MG63 (cell line): ENCODE data around the gene CTDNEP1. TPM values are rescaled to one million over a fixed set of nuclear protein-coding genes. Genes with fewer than 3 reads are reported as not detected.

Experiments
- DNase-seq: peaks from one replicate; pipeline ENCODE4 v3.0.0-alpha.2; 2020
- H3K27me3 ChIP-seq: fragments of 250-450 bp; sonication (Bioruptor Pico); 2 replicates; pipeline ENCODE4 v1.5.1; 2020; ENCODE audit warnings: mild to moderate bottlenecking, moderate library complexity
- H3K36me3 ChIP-seq: fragments of 250-450 bp; sonication (Bioruptor Pico); 2 replicates; pipeline ENCODE4 v1.5.1; 2020; ENCODE audit warnings: mild to moderate bottlenecking, moderate library complexity
- H3K4me3 ChIP-seq: fragments of 250-450 bp; sonication (Bioruptor Pico); 2 replicates; pipeline ENCODE4 v1.5.1; 2020; ENCODE audit warnings: mild to moderate bottlenecking, moderate library complexity
- H3K9me3 ChIP-seq: fragments of 250-450 bp; sonication (Bioruptor Pico); 2 replicates; pipeline ENCODE4 v1.5.1; 2020; ENCODE audit warnings: mild to moderate bottlenecking, moderate library complexity
- total RNA-seq: library from RNA; depleted of rRNA; stranded (reverse); fragments of >200 nt; shearing (Covaris generic); gene quantifications from 2 replicates; pipeline ENCODE4 v1.2.3, GENCODE V29; 2014; ENCODE audit warnings: low replicate concordance; rRNA removed

The CTDNEP1 gene
- total RNA-seq, 1 experiment from 2014 or later, result 7.8 TPM

- Histone ChIP-seq H3K9me3 (no peaks in the 10 kb centered on the region), H3K4me3 (no peak overlapping the region), H3K36me3 (no peaks in the 10 kb centered on the region; the same call in 1 of the 2 replicates), H3K27me3 (no peaks in the 10 kb centered on the region)
- no peak for DNase-seq
Measured at GRCh38 chr17:7196651-7197401, 54.7 kb downstream of the CTDNEP1 start.

- Histone ChIP-seq H3K36me3 (no peaks in the 10 kb centered on the region; the same call in 1 of the 2 replicates), H3K27me3 (no peaks in the 10 kb centered on the region), H3K9me3 (no peaks in the 10 kb centered on the region), H3K4me3 (no peak overlapping the region)
- no peak for DNase-seq
Measured at GRCh38 chr17:7195971-7196370, 55.6 kb downstream of the CTDNEP1 start.

Other genes starting within 250 kb of the CTDNEP1 start
- 45.2 and 62.3 TPM in 2 replicates for gene RNASEK, start 239.1 kb downstream of the CTDNEP1 start, total RNA-seq
- 0.36 TPM in 1 of 2 replicates, not detected in the other for gene BCL6B, start 228.7 kb downstream of the CTDNEP1 start, total RNA-seq
- gene SLC16A13, start 215.7 kb downstream of the CTDNEP1 start, total RNA-seq, result 0.96 and 1.1 TPM in 2 replicates
- not detected in 2 replicates for gene SLC16A11, start 207.6 kb downstream of the CTDNEP1 start, total RNA-seq
- gene CLEC10A, start 171.5 kb downstream of the CTDNEP1 start, total RNA-seq, result not detected in 2 replicates
- gene ASGR2, start 136.9 kb downstream of the CTDNEP1 start, total RNA-seq, result not detected in 2 replicates
- 0.13 TPM in 1 of 2 replicates, not detected in the other for gene ASGR1, start 72.4 kb downstream of the CTDNEP1 start, total RNA-seq
- gene DLG4, start 31.9 kb downstream of the CTDNEP1 start, total RNA-seq, result 7.5 and 15.3 TPM in 2 replicates
- 240 and 427 TPM in 2 replicates for gene ACADVL, start 31.8 kb downstream of the CTDNEP1 start, total RNA-seq
- 11.5 and 26.2 TPM in 2 replicates for gene DVL2, start 17.2 kb downstream of the CTDNEP1 start, total RNA-seq
- 34.4 and 62.7 TPM in 2 replicates for gene PHF23, start 12.3 kb downstream of the CTDNEP1 start, total RNA-seq
- 36.7 and 148 TPM in 2 replicates for gene GABARAP, start 9.3 kb downstream of the CTDNEP1 start, total RNA-seq
- 24.1 and 36.4 TPM in 2 replicates for gene ELP5, start 481 bp upstream of the CTDNEP1 start, total RNA-seq
- gene CLDN7, start 10.7 kb upstream of the CTDNEP1 start, total RNA-seq, result not detected in 2 replicates
- not detected in 2 replicates for gene SLC2A4, start 30.0 kb upstream of the CTDNEP1 start, total RNA-seq
- 6.2 and 6.5 TPM in 2 replicates for gene YBX2, start 42.9 kb upstream of the CTDNEP1 start, total RNA-seq
- 1,208 and 1,396 TPM in 2 replicates for gene EIF5A, start 55.9 kb upstream of the CTDNEP1 start, total RNA-seq
- gene GPS2, start 63.6 kb upstream of the CTDNEP1 start, total RNA-seq, result 37.3 and 55.3 TPM in 2 replicates
- gene NEURL4, start 77.6 kb upstream of the CTDNEP1 start, total RNA-seq, result 8.5 and 11.7 TPM in 2 replicates
- gene ACAP1, start 84.8 kb upstream of the CTDNEP1 start, total RNA-seq, result 0.20 TPM in 1 of 2 replicates, not detected in the other
- 5.0 and 6.5 TPM in 2 replicates for gene KCTD11, start 100.4 kb upstream of the CTDNEP1 start, total RNA-seq
- gene TMEM95, start 103.4 kb upstream of the CTDNEP1 start, total RNA-seq, result not detected in 2 replicates
- not detected in 2 replicates for gene TNK1, start 129.4 kb upstream of the CTDNEP1 start, total RNA-seq
- gene PLSCR3, start 142.8 kb upstream of the CTDNEP1 start, total RNA-seq, result 2.8 and 7.3 TPM in 2 replicates
- gene TMEM256, start 152.4 kb upstream of the CTDNEP1 start, total RNA-seq, result 3.6 and 52.0 TPM in 2 replicates
- gene NLGN2, start 156.1 kb upstream of the CTDNEP1 start, total RNA-seq, result 0.54 and 1.0 TPM in 2 replicates
- gene SPEM1, start 168.6 kb upstream of the CTDNEP1 start, total RNA-seq, result not detected in 2 replicates
- gene SPEM2, start 173.9 kb upstream of the CTDNEP1 start, total RNA-seq, result not detected in 2 replicates
- not detected in 2 replicates for gene SPEM3, start 177.1 kb upstream of the CTDNEP1 start, total RNA-seq
- 0.33 and 0.76 TPM in 2 replicates for gene TMEM102, start 183.7 kb upstream of the CTDNEP1 start, total RNA-seq
- not detected in 2 replicates for gene FGF11, start 187.8 kb upstream of the CTDNEP1 start, total RNA-seq
- 0.20 and 6.2 TPM in 2 replicates for gene CHRNB1, start 193.3 kb upstream of the CTDNEP1 start, total RNA-seq
- 5.3 and 6.0 TPM in 2 replicates for gene ZBTB4, start 227.9 kb upstream of the CTDNEP1 start, total RNA-seq
- gene SLC35G6, start 229.7 kb upstream of the CTDNEP1 start, total RNA-seq, result not detected in 2 replicates
- 11.5 and 16.2 TPM in 2 replicates for gene POLR2A, start 232.6 kb upstream of the CTDNEP1 start, total RNA-seq